Muscle layer of duodenum (tissue), 2 donors: ENCODE results near the gene LAMA2.
A peak's percentile ranks its signal among the peaks of the same experiment; 100 is the strongest.

Experiments
- H3K27ac ChIP-seq: one replicate; pipeline ENCODE4 v1.7.0; 2013; ENCODE audit warnings: mild to moderate bottlenecking, low read length
- H3K27me3 ChIP-seq: one replicate; pipeline ENCODE4 v1.7.0; 2013; ENCODE audit warnings: low read depth, mild to moderate bottlenecking, control low read depth, low read length
- H3K36me3 ChIP-seq, 2 donors: one replicate each; pipeline ENCODE4 v1.7.0; 2013; ENCODE audit warnings: low read length in 2 of 2, control low read depth in 1 of 2, mild to moderate bottlenecking in 1 of 2; ENCODE audit not compliant: insufficient read depth in 2 of 2, control insufficient read depth in 1 of 2
- H3K4me1 ChIP-seq, 2 donors: one replicate each; pipeline ENCODE4 v1.7.0; 2013; ENCODE audit warnings: low read length in 2 of 2, mild to moderate bottlenecking in 2 of 2, control low read depth in 1 of 2, moderate library complexity in 1 of 2; ENCODE audit not compliant: insufficient read depth in 2 of 2, control insufficient read depth in 1 of 2
- H3K4me3 ChIP-seq, 2 donors: one replicate each; pipeline ENCODE4 v1.7.0; 2013; ENCODE audit warnings: low read length in 2 of 2, low read depth in 1 of 2, mild to moderate bottlenecking in 1 of 2
- H3K9me3 ChIP-seq, 2 donors: one replicate each; pipeline ENCODE4 v1.7.0; 2013; ENCODE audit warnings: low read length in 2 of 2, control low read depth in 1 of 2, mild to moderate bottlenecking in 1 of 2; ENCODE audit not compliant: control insufficient read depth in 1 of 2
- donor health status: healthy.

Gene LAMA2

DNA sequence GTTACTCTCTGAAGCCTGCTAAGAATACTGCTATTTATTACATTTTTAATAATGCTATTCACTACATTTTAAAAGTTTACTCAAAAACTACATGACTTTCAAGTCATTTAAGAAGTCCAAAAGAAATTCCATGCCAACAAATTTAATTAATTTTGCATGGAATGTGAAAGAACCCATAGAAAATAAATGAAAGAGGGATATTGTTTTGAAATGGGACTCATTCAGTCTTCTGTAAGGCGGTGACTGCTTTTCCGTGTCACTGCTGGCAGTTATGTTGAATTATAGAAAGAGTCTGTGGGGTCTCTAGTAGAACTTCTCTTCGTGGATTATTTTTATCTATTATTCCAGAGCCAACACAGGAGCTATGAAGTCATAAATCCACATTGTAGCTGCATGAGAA, 211.2 kb downstream of the LAMA2 start:
- Histone ChIP-seq H3K9me3 (no peaks in the 10 kb centered on the region), H3K27ac (no peak overlapping the region)

DNA sequence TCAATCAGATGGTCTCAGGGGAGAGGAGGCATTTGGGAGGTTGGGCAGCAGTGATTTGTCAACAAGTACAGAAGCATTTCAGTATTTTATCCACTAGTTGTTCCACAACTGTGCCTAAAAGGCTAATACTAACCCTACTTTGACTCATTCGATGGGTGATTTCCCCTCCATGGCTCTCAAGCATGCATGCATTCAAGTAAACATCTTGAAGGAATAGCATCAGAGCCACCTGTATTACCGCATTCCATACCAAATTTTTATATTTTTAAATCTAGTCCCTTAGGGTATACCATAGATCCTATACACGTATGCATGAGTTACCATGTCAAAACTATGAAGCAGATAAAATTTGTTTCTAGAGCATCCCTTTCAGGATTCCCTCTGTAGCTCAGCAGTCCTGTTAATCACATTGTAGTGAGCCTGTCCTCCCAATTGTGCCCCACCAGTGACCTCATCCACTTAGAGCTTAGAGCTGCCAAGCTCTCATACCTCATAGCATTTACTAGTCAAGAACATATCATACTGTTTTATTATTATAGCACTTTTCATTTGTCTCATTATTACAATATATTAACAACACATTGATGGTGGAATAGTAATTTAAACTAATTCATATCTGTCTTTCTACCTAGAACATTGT, 213.8 kb downstream of the LAMA2 start:
- no peaks in the 10 kb centered on the region for H3K27me3 ChIP-seq
- peaks cover 0 to 5% of the 10 kb centered on the region in 2 donors for H3K4me1 ChIP-seq
- no peaks in the 10 kb centered on the region for H3K36me3 ChIP-seq
- no peak overlapping the region for H3K27ac ChIP-seq
- no peaks in the 10 kb centered on the region for H3K9me3 ChIP-seq
- no peak overlapping the region for H3K4me3 ChIP-seq

More for the DNA sequence above, 211.2 kb downstream of the LAMA2 start:
- H3K4me1 ChIP-seq, result peaks cover 0 to 5% of the 10 kb centered on the region in 2 donors
- H3K4me3 ChIP-seq, result no peak overlapping the region
- no peaks in the 10 kb centered on the region for H3K36me3 ChIP-seq
- no peaks in the 10 kb centered on the region for H3K27me3 ChIP-seq

DNA sequence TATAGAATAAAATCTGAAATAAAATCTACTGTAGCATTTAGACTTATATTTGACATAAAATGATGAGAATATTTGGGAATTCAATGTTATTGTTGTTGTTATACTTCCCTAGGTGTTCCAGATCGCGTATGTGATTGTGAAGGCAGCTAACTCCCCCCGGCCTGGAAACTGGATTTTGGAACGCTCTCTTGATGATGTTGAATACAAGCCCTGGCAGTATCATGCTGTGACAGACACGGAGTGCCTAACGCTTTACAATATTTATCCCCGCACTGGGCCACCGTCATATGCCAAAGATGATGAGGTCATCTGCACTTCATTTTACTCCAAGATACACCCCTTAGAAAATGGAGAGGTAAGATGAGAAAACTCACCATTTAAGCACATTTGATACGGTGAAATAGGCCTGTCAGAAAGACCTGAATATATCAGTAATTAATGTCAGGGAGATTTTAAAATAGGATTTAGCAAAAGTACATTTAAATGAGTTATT, 215.2 kb downstream of the LAMA2 start:
- H3K4me1 ChIP-seq, result peaks cover 0 to 5% of the 10 kb centered on the region in 2 donors

DNA sequence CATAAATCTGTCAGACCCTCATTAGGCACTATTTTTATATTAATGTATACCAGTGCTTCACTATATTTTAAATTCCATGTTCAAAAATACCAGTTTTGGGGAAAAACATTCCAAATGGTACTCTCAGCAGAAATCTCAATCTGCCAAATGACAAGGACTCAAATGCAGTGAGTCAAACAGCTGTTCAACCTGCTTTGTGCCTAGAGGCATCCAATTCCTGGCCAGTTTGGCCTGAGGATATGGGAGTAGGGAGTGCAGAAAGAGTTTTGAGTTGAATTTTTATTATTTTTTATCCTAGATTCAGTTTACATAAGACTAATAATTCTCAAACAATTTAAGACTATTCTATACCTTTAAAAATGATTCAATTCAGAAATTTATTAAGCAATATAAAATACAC, 216.8 kb downstream of the LAMA2 start:
- no peak overlapping the region for H3K27ac ChIP-seq
- H3K4me3 ChIP-seq, result no peak overlapping the region
- H3K27me3 ChIP-seq, result no peaks in the 10 kb centered on the region
- H3K9me3 ChIP-seq, result no peaks in the 10 kb centered on the region
- no peaks in the 10 kb centered on the region for H3K36me3 ChIP-seq
- H3K4me1 ChIP-seq, result peaks cover 0 to under 1% of the 10 kb centered on the region in 2 donors

More for the DNA sequence above, 215.2 kb downstream of the LAMA2 start:
- no peak overlapping the region for H3K4me3 ChIP-seq
- H3K9me3 ChIP-seq, result no peaks in the 10 kb centered on the region
- no peaks in the 10 kb centered on the region for H3K27me3 ChIP-seq
- no peaks in the 10 kb centered on the region for H3K36me3 ChIP-seq
- H3K27ac ChIP-seq, result no peak overlapping the region

DNA sequence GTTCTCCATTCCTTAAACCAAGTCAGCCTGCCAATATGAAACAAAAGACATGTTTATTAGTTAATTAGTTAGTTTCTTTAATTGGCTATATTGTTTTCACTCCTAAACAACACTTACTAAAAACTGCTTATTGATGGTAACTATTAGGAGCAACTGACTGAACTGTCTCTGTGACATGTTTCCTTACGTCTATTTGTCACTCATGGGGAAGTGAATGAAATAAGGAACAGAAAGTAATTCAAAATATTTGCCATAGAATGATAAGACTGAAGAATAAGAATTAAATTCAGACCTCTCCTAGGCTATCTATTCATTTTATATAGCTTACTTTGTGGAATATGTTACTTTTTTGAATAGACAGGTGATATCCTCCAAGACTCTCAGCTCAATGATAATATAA, 217.2 kb downstream of the LAMA2 start:
- no peak overlapping the region for H3K27ac ChIP-seq
- H3K27me3 ChIP-seq, result no peaks in the 10 kb centered on the region
- H3K9me3 ChIP-seq, result no peaks in the 10 kb centered on the region
- no peak overlapping the region for H3K4me3 ChIP-seq
- no peaks in the 10 kb centered on the region for H3K36me3 ChIP-seq
- H3K4me1 ChIP-seq, result peaks cover 0 to 5% of the 10 kb centered on the region in 2 donors

DNA sequence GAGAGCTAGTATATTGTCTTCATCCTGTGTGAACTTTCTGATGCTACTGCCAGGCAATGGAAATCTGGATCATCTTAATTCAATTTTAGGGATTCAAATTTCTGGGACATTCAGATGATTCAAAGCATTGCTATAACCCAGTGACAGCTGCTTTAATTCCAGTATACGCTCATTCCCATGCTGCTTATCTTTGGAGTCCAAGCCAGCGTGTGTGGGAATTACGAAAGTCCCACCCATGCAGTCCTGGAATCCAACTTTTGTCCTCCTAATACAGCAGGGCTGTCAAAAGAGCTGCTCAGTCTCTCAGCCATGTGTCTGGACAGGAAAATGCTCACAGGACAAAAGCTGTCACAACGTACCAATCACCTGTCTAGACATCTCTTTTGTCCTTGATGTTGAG, 219.8 kb downstream of the LAMA2 start:
- Histone ChIP-seq H3K27ac (peak overlapping the region; percentile 48), H3K36me3 (no peaks in the 10 kb centered on the region), H3K4me1 (peaks cover 0 to 6% of the 10 kb centered on the region in 2 donors), H3K4me3 (no peak overlapping the region), H3K9me3 (no peaks in the 10 kb centered on the region), H3K27me3 (no peaks in the 10 kb centered on the region)

DNA sequence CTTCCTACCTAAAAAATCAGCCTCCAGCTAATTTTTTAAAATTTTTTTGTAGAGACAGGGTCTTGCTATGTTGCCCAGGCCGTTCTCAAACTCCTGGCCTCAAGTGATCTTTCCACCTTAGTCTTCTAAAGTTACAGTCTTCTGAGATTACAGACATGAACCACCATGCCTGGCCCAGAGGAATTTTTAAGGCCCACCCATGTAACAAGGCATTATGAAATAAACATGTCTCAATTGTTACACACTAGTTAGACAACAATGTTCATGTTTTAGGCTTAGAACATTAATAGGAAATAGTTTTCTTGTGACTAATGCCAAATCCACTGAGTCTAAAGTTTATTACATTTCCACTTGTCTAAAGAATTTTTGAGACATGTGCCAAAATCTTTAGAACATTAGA, 221.2 kb downstream of the LAMA2 start:
- no peak overlapping the region for H3K4me3 ChIP-seq
- H3K27me3 ChIP-seq, result no peaks in the 10 kb centered on the region
- peaks cover 0 to 6% of the 10 kb centered on the region in 2 donors for H3K4me1 ChIP-seq
- no peak overlapping the region for H3K27ac ChIP-seq
- H3K36me3 ChIP-seq, result no peaks in the 10 kb centered on the region
- no peaks in the 10 kb centered on the region for H3K9me3 ChIP-seq

DNA sequence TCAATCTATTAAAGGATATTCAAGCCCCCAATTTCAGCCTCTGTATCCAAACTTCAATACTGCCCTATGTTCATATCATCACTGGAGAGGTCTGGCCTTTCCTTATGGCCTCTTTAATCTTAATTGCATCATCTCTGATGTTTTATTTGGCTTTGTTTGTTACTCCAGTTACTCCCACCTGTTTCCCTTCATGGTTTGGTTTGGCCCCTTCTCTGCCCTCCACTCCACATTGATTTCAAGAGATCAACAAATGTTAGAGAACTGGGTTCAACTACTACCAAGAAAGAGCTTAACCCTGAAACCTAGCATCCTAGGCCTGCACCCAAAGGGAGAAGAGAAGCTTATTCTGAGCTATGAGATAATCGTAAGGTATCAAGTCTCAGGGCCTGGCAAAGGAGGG, 221.6 kb downstream of the LAMA2 start:
- no peaks in the 10 kb centered on the region for H3K27me3 ChIP-seq
- no peak overlapping the region for H3K4me3 ChIP-seq
- no peak overlapping the region for H3K27ac ChIP-seq
- peaks cover 0 to 6% of the 10 kb centered on the region in 2 donors for H3K4me1 ChIP-seq
- H3K9me3 ChIP-seq, result no peaks in the 10 kb centered on the region
- no peaks in the 10 kb centered on the region for H3K36me3 ChIP-seq

DNA sequence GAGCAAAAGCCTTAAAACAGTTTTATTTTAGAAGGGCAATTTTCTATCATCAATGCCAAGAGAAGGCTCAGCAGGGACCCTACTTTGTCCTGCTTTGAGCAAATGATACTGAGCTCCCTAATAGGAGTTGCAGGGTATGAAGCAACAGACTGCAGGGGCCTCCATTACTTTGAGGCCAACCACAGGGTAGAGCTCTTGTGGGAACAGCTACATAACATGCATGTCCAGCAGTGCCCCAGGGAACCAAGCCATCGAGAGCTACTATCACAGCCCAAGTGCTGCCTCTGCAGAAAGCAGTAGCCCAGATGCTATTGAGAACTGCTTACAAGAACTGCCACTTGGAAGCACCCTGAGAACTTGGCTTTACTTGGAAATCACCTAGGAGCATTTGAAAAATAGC, 222.1 kb downstream of the LAMA2 start:
- H3K27ac ChIP-seq, result peak overlapping the region; percentile 39

DNA sequence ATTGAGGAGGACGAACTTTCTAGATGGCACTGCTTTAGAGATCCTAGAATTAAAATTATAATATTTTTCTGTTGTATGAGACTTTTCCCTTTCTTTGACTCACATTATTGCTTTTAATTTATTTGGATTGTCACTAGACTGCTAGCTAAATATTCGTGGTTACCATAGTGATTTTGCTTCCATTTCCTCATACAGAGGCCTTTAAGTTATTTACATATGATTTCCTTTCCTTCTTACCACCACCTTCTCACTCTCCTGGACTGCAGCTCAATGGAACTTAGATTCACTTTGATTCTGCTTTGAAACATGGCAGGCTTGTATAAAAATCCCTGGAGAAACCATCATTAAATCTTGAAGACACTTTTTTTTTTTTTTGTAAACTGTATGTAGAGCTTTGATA, 222.9 kb downstream of the LAMA2 start:
- Histone ChIP-seq H3K36me3 (no peaks in the 10 kb centered on the region), H3K4me1 (peaks cover 0 to 9% of the 10 kb centered on the region in 2 donors), H3K9me3 (no peaks in the 10 kb centered on the region), H3K27ac (no peak overlapping the region), H3K4me3 (no peak overlapping the region), H3K27me3 (no peaks in the 10 kb centered on the region)

More for the DNA sequence above, 222.1 kb downstream of the LAMA2 start:
- Histone ChIP-seq H3K27me3 (no peaks in the 10 kb centered on the region), H3K4me1 (peaks cover 0 to 6% of the 10 kb centered on the region in 2 donors), H3K36me3 (no peaks in the 10 kb centered on the region), H3K9me3 (no peaks in the 10 kb centered on the region), H3K4me3 (no peak overlapping the region)

DNA sequence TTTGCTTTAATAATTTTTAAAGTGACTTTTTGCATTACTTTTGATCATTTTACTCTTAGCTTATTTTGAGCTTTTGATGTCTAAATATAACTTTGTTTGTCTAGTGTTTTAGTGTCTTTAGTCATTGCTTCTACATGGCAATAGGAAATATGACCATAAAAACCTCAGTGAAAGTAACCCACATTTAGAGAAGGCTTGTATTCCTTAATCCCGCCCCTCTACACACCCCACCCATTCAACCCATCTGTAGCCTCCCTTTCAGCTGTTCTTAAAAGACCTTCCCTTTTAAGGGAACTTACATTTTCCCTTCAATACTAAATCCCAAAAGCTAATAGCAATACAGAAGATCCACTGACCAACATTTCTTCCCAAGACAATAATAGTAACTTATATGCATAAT, 225.4 kb downstream of the LAMA2 start:
- H3K4me1 ChIP-seq, result peaks cover 0 to 10% of the 10 kb centered on the region in 2 donors
- no peak overlapping the region for H3K4me3 ChIP-seq
- no peak overlapping the region for H3K27ac ChIP-seq
- no peaks in the 10 kb centered on the region for H3K9me3 ChIP-seq
- H3K27me3 ChIP-seq, result no peaks in the 10 kb centered on the region
- no peaks in the 10 kb centered on the region for H3K36me3 ChIP-seq
